Mesendoderm (in vitro differentiated cells): ENCODE measurements around the gene PROCA1.
A peak's percentile ranks its signal among the peaks of the same experiment; 100 is the strongest.

Experiments
- DNase-seq: peaks from one replicate; pipeline ENCODE4 v3.0.0; 2013
- H2AK5ac ChIP-seq: 2 replicates; pipeline ENCODE4 v1.6.1; 2013; ENCODE audit warnings: low read length, inconsistent platforms
- H2BK120ac ChIP-seq: 2 replicates; pipeline ENCODE4 v1.6.1; 2013; ENCODE audit warnings: low read depth, mild to moderate bottlenecking, low read length, moderate library complexity, mixed read lengths
- H2BK15ac ChIP-seq: replicated peaks from 2 replicates; pipeline ENCODE4 v1.6.1; 2013; ENCODE audit warnings: low read depth, mild to moderate bottlenecking, moderate library complexity
- H2BK5ac ChIP-seq: 2 replicates; pipeline ENCODE4 v1.6.1; 2013; ENCODE audit warnings: low read length, inconsistent platforms
- H3K18ac ChIP-seq: 2 replicates; pipeline ENCODE4 v1.6.1; 2013; ENCODE audit warnings: mild to moderate bottlenecking, low read length, mixed read lengths
- H3K23ac ChIP-seq: one replicate; pipeline ENCODE4 v1.6.1; 2013; ENCODE audit warnings: low read length
- H3K27ac ChIP-seq: 2 replicates; pipeline ENCODE4 v1.5.1; 2013; ENCODE audit warnings: low read depth, mild to moderate bottlenecking, inconsistent platforms, low read length, moderate library complexity
- H3K27me3 ChIP-seq: 2 replicates; pipeline ENCODE4 v1.6.1; 2013; ENCODE audit warnings: low read length, control low read depth, mild to moderate bottlenecking, inconsistent platforms; ENCODE audit not compliant: insufficient read depth, poor library complexity
- H3K36me3 ChIP-seq: 2 replicates; pipeline ENCODE4 v1.6.1; 2013; ENCODE audit warnings: low read length, inconsistent platforms; ENCODE audit not compliant: control insufficient read depth, insufficient read depth
- H3K4ac ChIP-seq: one replicate; pipeline ENCODE4 v1.6.1; 2013; ENCODE audit warnings: low read depth, mild to moderate bottlenecking, low read length, moderate library complexity
- H3K4me1 ChIP-seq: 2 replicates; pipeline ENCODE4 v1.6.1; 2013; ENCODE audit warnings: low read depth, low read length, inconsistent platforms; ENCODE audit not compliant: control insufficient read depth
- H3K4me2 ChIP-seq: 2 replicates; pipeline ENCODE4 v1.6.1; 2013; ENCODE audit warnings: low read length
- H3K4me3 ChIP-seq: 2 replicates; pipeline ENCODE4 v1.5.1; 2013; ENCODE audit warnings: mild to moderate bottlenecking, low read length
- H3K56ac ChIP-seq: one replicate; pipeline ENCODE4 v1.6.1; 2013; ENCODE audit warnings: low read length
- H3K79me1 ChIP-seq: 2 replicates; pipeline ENCODE4 v1.6.1; 2013; ENCODE audit warnings: low read length, inconsistent platforms
- H3K79me2 ChIP-seq: 2 replicates; pipeline ENCODE4 v1.6.1; 2013; ENCODE audit warnings: mild to moderate bottlenecking, low read length; ENCODE audit not compliant: control insufficient read depth, insufficient read depth
- H3K9ac ChIP-seq: 2 replicates; pipeline ENCODE4 v1.6.1; 2013; ENCODE audit warnings: low read length, inconsistent platforms
- H4K5ac ChIP-seq: one replicate; pipeline ENCODE4 v1.6.1; 2013; ENCODE audit warnings: low read length
- H4K8ac ChIP-seq: one replicate; pipeline ENCODE4 v1.6.1; 2013; ENCODE audit warnings: low read depth, mild to moderate bottlenecking, control low read depth, low read length, moderate library complexity
- WGBS: extraction: QIAGEN DNeasy Blood & Tissue Kit; methylation state at CpG from one replicate; pipeline ENCODE4 v1.1.7; 2013; ENCODE audit warnings: low lambda C conversion rate, missing lambda C conversion rate; ENCODE audit not compliant: insufficient coverage; ENCODE audit errors: extremely low coverage; 5-methylcytosine and 5-hydroxymethylcytosine counted together

PROCA1 gene

GRCh38 chr17:28744104-28744971 is 32.6 kb upstream of the PROCA1 start:
- Histone ChIP-seq H3K4me2 (peak overlapping the region; percentile 70), H3K36me3 (peaks cover 23% of the 10 kb centered on the region), H3K27ac (peak overlapping the region; percentile 98), H2BK5ac (peak overlapping the region; percentile 86), H3K79me2 (peaks cover 39% of the 10 kb centered on the region), H3K4me3 (peak overlapping the region; percentile 96), H4K8ac (no peak overlapping the region), H3K4ac (peak overlapping the region; percentile 99), H2BK120ac (peak overlapping the region; percentile 47), H3K9ac (peak overlapping the region; percentile 96), H3K56ac (peak overlapping the region; percentile 99), H3K18ac (peak overlapping the region; percentile 98), H4K5ac (no peak overlapping the region), H2BK15ac (no peak overlapping the region), H3K4me1 (peaks cover 11% of the 10 kb centered on the region), H3K23ac (peak overlapping the region; percentile 54), H3K27me3 (no peaks in the 10 kb centered on the region), H3K79me1 (peaks cover 23% of the 10 kb centered on the region), H2AK5ac (no peak overlapping the region)
- no CpG with 5 or more reads among the region's 61 CpGs for WGBS
- DNase-seq, result peak; percentile 91

- peak within 1 kb of the TSS; percentile 96 for H3K9ac ChIP-seq
- H3K18ac ChIP-seq, result peak within 1 kb of the TSS; percentile 98
- peak within 1 kb of the TSS; percentile 99 for H3K56ac ChIP-seq
Observed at GRCh38 chr17:28743243-28744103, 31.8 kb upstream of the PROCA1 start, which contains the start of gene TRAF4. Gene TRAF4 (plus strand): TSS chr17:28744011. CDS start chr17:28744113, 102 bp downstream.

GRCh38 chr17:28741358-28742349 is 30.0 kb upstream of the PROCA1 start:
- Histone ChIP-seq H2AK5ac (no peak overlapping the region), H3K79me2 (peaks cover 24% of the 10 kb centered on the region), H3K4me1 (peaks cover 8% of the 10 kb centered on the region), H3K36me3 (peaks cover 4% of the 10 kb centered on the region), H3K23ac (no peak overlapping the region), H3K27me3 (no peaks in the 10 kb centered on the region), H2BK15ac (no peak overlapping the region), H3K4ac (no peak overlapping the region), H4K5ac (no peak overlapping the region), H3K79me1 (peaks cover 9% of the 10 kb centered on the region), H2BK5ac (no peak overlapping the region), H2BK120ac (no peak overlapping the region), H4K8ac (no peak overlapping the region), H3K27ac (no peak overlapping the region), H3K9ac (no peak overlapping the region), H3K4me3 (no peak overlapping the region), H3K4me2 (no peak overlapping the region), H3K56ac (peak overlapping the region; percentile 49), H3K18ac (no peak overlapping the region)
- no peak for DNase-seq
- no CpG with 5 or more reads among the region's 19 CpGs for whole genome bisulfite sequencing

More at GRCh38 chr17:28743243-28744103, 31.8 kb upstream of the PROCA1 start, which contains the start of gene TRAF4:
- H4K5ac ChIP-seq, result no peak within 1 kb of the TSS
- H4K8ac ChIP-seq, result peak within 1 kb of the TSS; percentile 98
- peaks cover 19% of the 10 kb centered on the region for H3K36me3 ChIP-seq
- H2BK5ac ChIP-seq, result peak within 1 kb of the TSS; percentile 86
- peak within 1 kb of the TSS; percentile 73 for H3K4me2 ChIP-seq
- no peak within 1 kb of the TSS for H2BK15ac ChIP-seq
- H3K4me1 ChIP-seq, result peaks cover 11% of the 10 kb centered on the region
- H3K79me2 ChIP-seq, result peaks cover 39% of the 10 kb centered on the region
- no peak within 1 kb of the TSS for H2AK5ac ChIP-seq
- H3K4ac ChIP-seq, result peak within 1 kb of the TSS; percentile 99
- peak within 1 kb of the TSS; percentile 96 for H3K4me3 ChIP-seq
- H3K27ac ChIP-seq, result peak within 1 kb of the TSS; percentile 100
- no CpG with 5 or more reads among the region's 70 CpGs for WGBS
- H3K23ac ChIP-seq, result peak within 1 kb of the TSS; percentile 99
- H2BK120ac ChIP-seq, result peak within 1 kb of the TSS; percentile 89
- DNase-seq, result peak; percentile 98
- H3K79me1 ChIP-seq, result peaks cover 23% of the 10 kb centered on the region
- no peaks in the 10 kb centered on the region for H3K27me3 ChIP-seq

- no peak overlapping the region for H3K56ac ChIP-seq
- H2BK15ac ChIP-seq, result no peak overlapping the region
- no peaks in the 10 kb centered on the region for H3K4me1 ChIP-seq
- H3K4me2 ChIP-seq, result no peak overlapping the region
- H4K5ac ChIP-seq, result no peak overlapping the region
- no peak overlapping the region for H2AK5ac ChIP-seq
- H3K4me3 ChIP-seq, result no peak overlapping the region
- H3K9ac ChIP-seq, result no peak overlapping the region
- no CpG with 5 or more reads among the region's 10 CpGs for WGBS
- H4K8ac ChIP-seq, result no peak overlapping the region
- no peak overlapping the region for H3K27ac ChIP-seq
- H3K23ac ChIP-seq, result no peak overlapping the region
- no peak overlapping the region for H3K4ac ChIP-seq
- no peaks in the 10 kb centered on the region for H3K27me3 ChIP-seq
- no peak overlapping the region for H2BK5ac ChIP-seq
- no peaks in the 10 kb centered on the region for H3K79me1 ChIP-seq
- H3K79me2 ChIP-seq, result peaks cover 14% of the 10 kb centered on the region
- H3K18ac ChIP-seq, result no peak overlapping the region
- no peak for DNase-seq
- no peak overlapping the region for H2BK120ac ChIP-seq
- H3K36me3 ChIP-seq, result no peaks in the 10 kb centered on the region
Observed at GRCh38 chr17:28740406-28741357, 29.0 kb upstream of the PROCA1 start.
